Naive thymus-derived CD8-positive, alpha-beta T cell (primary cell): Measurements from ENCODE around the gene TRIP13. TPM values are rescaled to one million over a fixed set of nuclear protein-coding genes. Genes with fewer than 3 reads are reported as not detected.
"Not testable (repeated sequence)": the region's sequence is repeated elsewhere in the genome, so short reads cannot be mapped to it uniquely, and the experiment has no call there.

Experiments used
- ATAC-seq, 2 donors: fragments of 150-1000 bp; cut with Tn5 transposase in 1 of 2; sonication (Bioruptor Pico), chemical (Tn5 transposase) in 1 of 2; 1 replicate in 1 of 2; 2 replicates in 1 of 2; pipeline ENCODE4 v1.10.0; 2021; ENCODE audit warnings: mild to moderate bottlenecking in 2 of 2, moderate library complexity in 2 of 2
- POLR2A ChIA-PET: fragments of 350-600 bp; sonication (Branson Sonifier 250); formaldehyde crosslinking; loops from one replicate; lab custom pipeline; 2021; ENCODE audit warnings: antibody characterized with exemption; lab: Charles Lee
- DNase-seq, 10 donors: peaks; one replicate each; pipeline versions ENCODE4 v3.0.0 to v3.0.0-alpha.2; 2020 to 2022
- H3K27ac Mint-ChIP-seq, 10 donors: one replicate each; pipeline ENCODE4 v1.8.0; 2020 to 2022; ENCODE audit warnings: mild to moderate bottlenecking in 10 of 10, mixed read lengths in 10 of 10, moderate library complexity in 4 of 10, inconsistent platforms in 1 of 10
- H3K27me3 Mint-ChIP-seq, 5 donors: one replicate each; pipeline ENCODE4 v1.8.0; 2021 to 2022; ENCODE audit warnings: mixed read lengths in 5 of 5
- H3K36me3 Mint-ChIP-seq, 3 donors: one replicate each; pipeline ENCODE4 v1.8.0; 2020 to 2022; ENCODE audit warnings: mixed read lengths in 3 of 3, mild to moderate bottlenecking in 2 of 3, inconsistent platforms in 1 of 3
- H3K4me1 Mint-ChIP-seq, 4 donors: one replicate each; pipeline ENCODE4 v1.8.0; 2021 to 2022; ENCODE audit warnings: mixed read lengths in 4 of 4
- H3K4me3 Mint-ChIP-seq, 10 donors: one replicate each; pipeline ENCODE4 v1.8.0; 2020 to 2022; ENCODE audit warnings: mild to moderate bottlenecking in 10 of 10, mixed read lengths in 10 of 10, moderate library complexity in 6 of 10, inconsistent platforms in 1 of 10
- H3K9me3 Mint-ChIP-seq, 9 donors: one replicate each; pipeline ENCODE4 v1.8.0; 2020 to 2022; ENCODE audit warnings: mixed read lengths in 9 of 9, mild to moderate bottlenecking in 3 of 9, inconsistent platforms in 1 of 9, moderate library complexity in 1 of 9
- polyA plus RNA-seq, 3 donors: library from polyadenylated mRNA; unstranded; fragments of 300-500 nt; fragmentation: Illumina TruSeq; gene quantifications; one replicate each; pipeline ENCODE4 v1.2.3, GENCODE V29; 2021
- total RNA-seq, 8 experiments: library from RNA in 2 of 8; stranded (reverse) in 2 of 8; gene quantifications; one replicate each; pipeline ENCODE4 v1.2.3 and lab custom pipeline; 2021 to 2026

Gene TRIP13
- total and polyA plus RNA-seq, 5 experiments from 2014 or later: 0.55 to 1.5 (median 0.75) TPM

GRCh38 chr5:868428-869135, 24.1 kb upstream of the TRIP13 start:
- Mint-ChIP-seq H3K9me3 (no peaks in the 10 kb centered on the region), H3K4me3 (no peak overlapping the region), H3K4me1 (peaks cover 0 to 9% (median 0%) of the 10 kb centered on the region in 4 donors), H3K27ac (no peak overlapping the region), H3K36me3 (peaks cover 9 to 89% (median 35%) of the 10 kb centered on the region in 3 donors), H3K27me3 (no peaks in the 10 kb centered on the region)
- DNase-seq (no peak), ATAC-seq (no peak)
- POLR2A ChIA-PET: no interaction called here

DNA sequence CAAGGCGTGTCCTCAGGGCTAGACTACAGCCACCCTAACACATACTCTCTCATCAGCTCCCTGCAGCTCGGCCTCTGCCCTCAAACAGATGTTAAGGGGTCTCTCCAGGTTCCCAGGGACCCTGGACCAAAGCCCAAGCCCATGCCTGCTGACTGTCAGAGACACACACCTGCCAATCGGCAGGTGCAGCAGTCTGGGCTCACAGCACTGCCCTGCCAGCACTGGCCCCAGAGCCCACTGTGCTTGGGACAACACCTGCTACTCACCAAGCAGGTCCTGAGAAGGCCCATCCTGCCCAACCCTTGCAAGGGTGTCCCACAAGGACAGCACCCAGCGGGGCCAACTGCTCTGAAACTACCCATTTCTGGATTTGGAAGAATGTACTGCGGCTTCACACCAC, 21.7 kb upstream of the TRIP13 start:
- H3K4me3 Mint-ChIP-seq: no peak overlapping the region
- peaks cover 9 to 95% (median 35%) of the 10 kb centered on the region in 3 donors for H3K36me3 Mint-ChIP-seq
- POLR2A ChIA-PET: no interaction called here
- ATAC-seq: no peak
- no peak for DNase-seq
- peaks cover 0 to 7% (median under 1%) of the 10 kb centered on the region in 4 donors for H3K4me1 Mint-ChIP-seq
- H3K27ac Mint-ChIP-seq: no peak overlapping the region
- H3K9me3 Mint-ChIP-seq: no peaks in the 10 kb centered on the region
- no peaks in the 10 kb centered on the region for H3K27me3 Mint-ChIP-seq

DNA sequence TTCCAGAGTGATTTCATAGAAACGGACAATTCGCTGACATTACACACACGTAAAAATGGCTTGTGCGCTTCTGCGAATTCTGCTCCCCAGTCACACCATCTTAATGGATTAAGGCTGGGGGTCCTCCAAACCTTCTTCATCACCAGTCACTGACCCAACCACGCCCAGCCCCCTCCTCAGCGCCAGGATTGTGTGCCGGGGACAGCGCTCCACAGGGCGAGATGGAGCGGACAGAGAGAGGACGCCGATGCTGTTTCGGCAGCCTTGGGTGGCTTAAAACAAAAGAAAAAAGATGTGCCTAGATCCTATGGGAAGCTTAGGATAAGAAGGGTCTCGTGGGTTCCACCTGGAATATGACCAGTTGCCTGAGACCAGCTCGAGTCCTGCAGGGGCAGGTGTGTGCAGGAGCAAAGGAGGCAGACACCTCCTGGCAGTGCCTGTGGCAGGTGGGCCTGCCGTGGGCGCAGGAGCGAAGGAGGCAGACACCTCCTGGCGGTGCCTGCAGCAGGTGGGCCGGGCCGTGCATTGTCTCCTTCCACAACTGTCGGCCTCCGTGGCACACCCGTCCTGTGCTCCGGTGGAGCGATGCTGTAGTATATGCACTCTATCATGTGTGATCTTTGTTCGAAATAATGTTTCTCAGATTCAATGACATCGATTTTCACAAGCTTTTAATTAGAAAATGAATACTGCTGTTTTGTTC, 20.9 kb upstream of the TRIP13 start:
- H3K27ac Mint-ChIP-seq: no peak overlapping the region
- H3K4me1 Mint-ChIP-seq: peaks cover 0 to 7% (median under 1%) of the 10 kb centered on the region in 4 donors
- DNase-seq: no peak
- no peaks in the 10 kb centered on the region for H3K27me3 Mint-ChIP-seq
- no peaks in the 10 kb centered on the region for H3K9me3 Mint-ChIP-seq
- POLR2A ChIA-PET: no interaction called here
- no peak for ATAC-seq
- peaks cover 9 to 94% (median 29%) of the 10 kb centered on the region in 3 donors for H3K36me3 Mint-ChIP-seq
- H3K4me3 Mint-ChIP-seq: no peak overlapping the region

DNA sequence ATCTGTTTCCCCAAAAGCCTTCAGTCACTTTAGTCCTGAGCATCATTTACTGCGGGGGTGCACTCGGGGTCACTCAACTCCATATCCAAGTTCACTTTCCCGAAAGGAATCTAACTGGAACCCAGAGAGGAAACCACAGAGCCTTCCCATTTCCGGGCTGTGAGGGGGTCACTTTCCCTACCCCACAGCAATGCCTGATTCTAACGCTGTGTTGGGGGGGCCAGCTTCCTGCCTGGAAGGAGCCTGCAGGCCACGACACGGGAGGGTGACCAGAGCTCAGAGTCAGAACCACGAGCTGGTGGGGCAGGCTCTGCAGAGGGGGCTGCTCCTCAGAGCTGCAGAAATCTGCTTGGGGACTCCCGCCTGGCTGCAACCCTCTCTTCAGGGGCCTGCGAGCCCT, 20.4 kb upstream of the TRIP13 start:
- no peak overlapping the region for H3K4me3 Mint-ChIP-seq
- H3K36me3 Mint-ChIP-seq: peaks cover 9 to 95% (median 31%) of the 10 kb centered on the region in 3 donors
- ATAC-seq (no peak), DNase-seq (no peak)
- H3K27me3 Mint-ChIP-seq: no peaks in the 10 kb centered on the region
- H3K4me1 Mint-ChIP-seq: peaks cover 0 to 7% (median under 1%) of the 10 kb centered on the region in 4 donors
- POLR2A ChIA-PET: no interaction called here
- H3K9me3 Mint-ChIP-seq: no peaks in the 10 kb centered on the region
- H3K27ac Mint-ChIP-seq: no peak overlapping the region

DNA sequence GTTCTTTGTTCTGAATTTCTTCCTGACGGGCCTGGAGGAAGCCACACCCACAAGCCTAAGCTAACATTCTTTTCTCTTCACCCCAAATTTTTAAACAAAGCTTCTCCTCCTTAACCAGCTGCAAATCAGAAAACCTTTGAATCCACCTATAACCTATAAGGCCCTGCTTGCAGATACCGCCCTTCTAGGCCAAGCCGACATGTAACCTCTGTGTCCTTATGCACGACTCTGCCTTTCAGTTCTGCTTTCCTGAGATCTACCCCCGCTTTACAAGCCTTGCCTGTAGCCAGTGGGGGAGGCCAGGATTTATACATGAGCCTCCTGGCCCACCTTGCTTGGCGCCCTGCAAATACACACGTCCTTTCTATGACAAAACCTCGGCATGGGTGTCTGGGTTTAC, 19.4 kb upstream of the TRIP13 start:
- H3K9me3 Mint-ChIP-seq: no peaks in the 10 kb centered on the region
- peak overlapping the region in 1 of 10 donors; percentile 28 for H3K27ac Mint-ChIP-seq
- peaks cover 0 to 7% (median under 1%) of the 10 kb centered on the region in 4 donors for H3K4me1 Mint-ChIP-seq

GRCh38 chr5:875931-876330, 16.8 kb upstream of the TRIP13 start:
- H3K9me3 Mint-ChIP-seq: no peaks in the 10 kb centered on the region

More for the DNA sequence above, 19.4 kb upstream of the TRIP13 start:
- Mint-ChIP-seq H3K36me3 (peaks cover 9 to 95% (median 28%) of the 10 kb centered on the region in 3 donors), H3K27me3 (no peaks in the 10 kb centered on the region), H3K4me3 (peak overlapping the region in 1 of 10 donors; percentile 38)
- DNase-seq (no peak), ATAC-seq (no peak)
- POLR2A ChIA-PET: no interaction called here

DNA sequence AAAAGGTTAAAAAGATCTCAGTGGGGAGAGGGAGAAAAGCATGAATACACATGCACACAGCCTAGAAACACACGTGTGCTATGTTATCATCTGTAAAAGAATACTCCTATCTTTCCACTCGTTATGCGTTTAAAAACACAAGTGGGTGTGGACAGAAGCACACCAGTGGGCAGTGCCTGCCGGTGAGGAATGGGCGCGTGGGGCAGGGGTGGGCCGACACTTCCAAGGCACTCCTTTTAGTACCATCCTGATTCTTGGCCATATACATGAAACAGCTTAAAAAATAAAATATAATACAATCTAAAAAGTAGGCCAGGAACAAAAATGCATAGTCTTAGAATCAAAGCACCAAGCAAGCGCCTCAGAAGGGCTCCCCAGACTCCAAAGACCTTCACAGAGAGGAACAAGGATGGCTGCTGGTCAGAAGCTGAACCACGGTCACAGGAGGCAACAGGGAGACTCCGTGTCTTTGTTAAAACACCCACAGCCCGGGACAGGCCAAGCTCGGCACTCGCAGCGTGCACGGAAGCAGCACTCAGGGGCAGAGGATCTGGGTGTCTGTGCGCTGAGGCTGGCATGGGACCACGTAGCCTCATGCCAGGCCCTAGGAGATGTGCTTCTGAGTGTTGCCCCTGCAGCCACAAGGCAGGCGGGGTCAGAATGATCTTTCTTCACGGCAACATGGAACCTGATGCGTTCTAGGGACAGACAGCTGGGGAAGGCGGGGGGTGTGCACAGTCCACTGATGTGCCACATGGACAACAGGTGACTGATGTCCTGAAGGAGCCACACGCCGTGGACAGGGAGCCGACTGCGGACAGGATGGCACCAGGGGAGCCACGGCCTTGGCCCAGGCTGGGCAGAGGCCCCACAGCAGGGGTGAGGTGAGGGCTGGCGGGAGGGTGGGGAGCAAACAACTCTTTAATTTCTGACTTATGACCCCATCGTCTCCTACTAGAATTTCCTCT, 16.0 kb upstream of the TRIP13 start:
- Mint-ChIP-seq H3K4me1 (peaks cover 2 to 6% (median 5%) of the 10 kb centered on the region in 4 donors), H3K27ac (peak overlapping the region in 1 of 10 donors; percentile 39), H3K27me3 (no peaks in the 10 kb centered on the region), H3K36me3 (peaks cover 2 to 74% (median 21%) of the 10 kb centered on the region in 3 donors), H3K4me3 (no peak overlapping the region), H3K9me3 (peaks cover 0 to 2% (median 0%) of the 10 kb centered on the region in 9 donors)
- POLR2A ChIA-PET: no interaction called here
- ATAC-seq (no peak), DNase-seq (no peak)

More at GRCh38 chr5:875931-876330, 16.8 kb upstream of the TRIP13 start:
- H3K4me3 Mint-ChIP-seq: no peak overlapping the region
- no peaks in the 10 kb centered on the region for H3K27me3 Mint-ChIP-seq
- POLR2A ChIA-PET: no interaction called here
- no peak for ATAC-seq
- DNase-seq: no peak
- H3K4me1 Mint-ChIP-seq: peaks cover 0 to 4% (median under 1%) of the 10 kb centered on the region in 4 donors
- H3K27ac Mint-ChIP-seq: peak overlapping the region in 2 of 10 donors; percentile 63 to 74
- H3K36me3 Mint-ChIP-seq: peaks cover 0 to 74% (median 18%) of the 10 kb centered on the region in 3 donors

- POLR2A ChIA-PET: no interaction called here
- no peak for ATAC-seq
- no peak for DNase-seq
- Mint-ChIP-seq H3K9me3 (peaks cover 0 to 12% (median 2%) of the 10 kb centered on the region in 9 donors), H3K27me3 (no peaks in the 10 kb centered on the region), H3K36me3 (peaks cover 17 to 76% (median 31%) of the 10 kb centered on the region in 3 donors), H3K4me1 (peaks cover 15 to 21% (median 18%) of the 10 kb centered on the region in 4 donors), H3K4me3 (no peak overlapping the region), H3K27ac (no peak overlapping the region)
Measured at GRCh38 chr5:878125-878524, 14.6 kb upstream of the TRIP13 start.

- H3K4me1 Mint-ChIP-seq: peaks cover 18 to 22% (median 20%) of the 10 kb centered on the region in 4 donors
- H3K27me3 Mint-ChIP-seq, DNase-seq, POLR2A ChIA-PET, H3K4me3 Mint-ChIP-seq, ATAC-seq, H3K27ac Mint-ChIP-seq: not testable (repeated sequence)
- peaks cover 18 to 76% (median 35%) of the 10 kb centered on the region in 3 donors for H3K36me3 Mint-ChIP-seq
- H3K9me3 Mint-ChIP-seq: peaks cover 0 to 13% (median 2%) of the 10 kb centered on the region in 9 donors
Measured at GRCh38 chr5:878677-879076, 14.0 kb upstream of the TRIP13 start.

DNA sequence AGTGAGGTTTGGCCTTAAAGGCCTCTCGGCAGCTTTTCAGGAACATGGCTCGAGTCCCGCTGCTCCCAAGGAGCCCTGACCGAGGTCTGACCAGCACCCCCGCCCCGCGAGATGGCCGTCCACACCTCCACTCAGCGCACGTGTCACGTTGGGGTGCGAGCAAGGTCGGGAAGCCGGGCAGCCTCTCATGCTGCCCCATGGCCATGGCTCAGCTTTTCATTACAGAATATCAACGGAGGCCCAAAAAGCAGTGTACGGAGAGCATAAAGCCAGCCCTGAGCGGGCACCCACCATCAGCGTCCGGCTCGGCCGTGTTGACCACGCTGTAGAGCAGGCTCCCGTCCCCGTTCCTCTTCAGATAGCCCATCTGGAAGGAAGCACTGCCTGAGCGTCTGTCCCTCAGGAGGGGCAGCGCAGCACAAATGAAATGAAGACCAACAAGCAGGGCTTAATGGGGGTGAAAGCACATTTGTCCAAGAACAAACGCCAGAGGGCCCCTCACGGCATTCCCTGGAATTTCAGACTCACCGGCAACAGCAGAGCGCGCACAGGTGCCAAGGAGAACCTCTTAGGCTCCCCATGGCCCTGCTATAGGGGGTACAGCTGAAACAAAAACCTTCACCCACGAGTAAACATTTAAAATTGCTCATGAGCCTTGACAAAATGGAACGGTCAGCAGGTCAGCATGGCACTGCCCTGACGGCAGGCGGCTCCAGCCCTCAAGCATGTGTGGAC, 11.7 kb upstream of the TRIP13 start:
- peaks cover 0 to 13% (median 2%) of the 10 kb centered on the region in 9 donors for H3K9me3 Mint-ChIP-seq
- peaks cover 18 to 70% (median 43%) of the 10 kb centered on the region in 3 donors for H3K36me3 Mint-ChIP-seq
- H3K4me1 Mint-ChIP-seq: peaks cover 17 to 26% (median 21%) of the 10 kb centered on the region in 4 donors
- no peak for ATAC-seq
- POLR2A ChIA-PET: no interaction called here
- H3K4me3 Mint-ChIP-seq: no peak overlapping the region
- no peaks in the 10 kb centered on the region for H3K27me3 Mint-ChIP-seq
- peak overlapping the region in 1 of 10 donors; percentile 94 for H3K27ac Mint-ChIP-seq
- DNase-seq: no peak

GRCh38 chr5:881551-881935, 11.1 kb upstream of the TRIP13 start:
- Mint-ChIP-seq H3K27me3 (no peaks in the 10 kb centered on the region), H3K4me1 (peaks cover 17 to 26% (median 22%) of the 10 kb centered on the region in 4 donors), H3K9me3 (peaks cover 0 to 13% (median 2%) of the 10 kb centered on the region in 9 donors), H3K36me3 (peaks cover 18 to 71% (median 42%) of the 10 kb centered on the region in 3 donors), H3K27ac (peak overlapping the region in 2 of 10 donors; percentile 74 to 94), H3K4me3 (no peak overlapping the region)
- no peak for DNase-seq
- POLR2A ChIA-PET: no interaction called here
- ATAC-seq: no peak
